Measurements from ENCODE around the gene S100A13. TPM values are rescaled to one million over a fixed set of nuclear protein-coding genes. Genes with fewer than 3 reads are reported as not detected.

S100A13 gene
- total RNA-seq, 1 donor from 2014 or later, result 10.2 TPM

DNA sequence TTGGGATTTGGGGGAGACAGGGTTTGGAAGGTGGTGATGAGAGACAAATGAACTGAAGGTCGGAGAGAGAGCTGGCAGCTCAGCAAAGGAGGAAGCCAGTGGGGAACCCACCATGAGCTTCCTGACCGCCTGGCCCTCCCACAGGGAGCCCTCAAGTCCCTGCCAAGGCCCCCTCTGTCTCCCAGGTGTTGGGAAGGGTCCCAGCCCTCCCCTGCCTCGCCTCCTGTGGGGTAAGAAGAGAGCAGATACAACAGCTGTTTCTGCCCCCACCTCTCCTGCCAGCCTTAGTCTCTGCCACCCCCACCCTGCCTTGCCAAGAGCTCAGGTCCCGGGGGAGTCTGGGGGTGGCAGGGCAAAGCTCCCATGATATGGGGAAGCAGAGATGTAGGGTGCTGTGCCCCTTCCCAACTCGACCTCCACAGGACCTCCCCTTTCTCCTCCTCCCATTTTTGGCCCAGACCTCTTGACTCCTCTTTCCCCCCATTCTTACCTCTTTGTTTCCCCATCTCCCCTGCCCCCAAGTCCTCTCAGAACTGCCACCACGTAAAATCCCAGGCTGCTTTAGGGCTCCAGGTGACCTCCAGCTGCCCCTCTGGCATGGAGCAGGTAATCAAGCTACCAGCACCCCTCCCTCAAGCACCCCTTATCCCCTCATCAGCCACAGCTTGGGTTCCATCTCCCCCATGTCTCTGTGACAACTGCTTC, 1.5 kb upstream of the S100A13 start:
- DNase-seq (ENCODE audit: low spot score) (no peak), ATAC-seq (no peak)

DNA sequence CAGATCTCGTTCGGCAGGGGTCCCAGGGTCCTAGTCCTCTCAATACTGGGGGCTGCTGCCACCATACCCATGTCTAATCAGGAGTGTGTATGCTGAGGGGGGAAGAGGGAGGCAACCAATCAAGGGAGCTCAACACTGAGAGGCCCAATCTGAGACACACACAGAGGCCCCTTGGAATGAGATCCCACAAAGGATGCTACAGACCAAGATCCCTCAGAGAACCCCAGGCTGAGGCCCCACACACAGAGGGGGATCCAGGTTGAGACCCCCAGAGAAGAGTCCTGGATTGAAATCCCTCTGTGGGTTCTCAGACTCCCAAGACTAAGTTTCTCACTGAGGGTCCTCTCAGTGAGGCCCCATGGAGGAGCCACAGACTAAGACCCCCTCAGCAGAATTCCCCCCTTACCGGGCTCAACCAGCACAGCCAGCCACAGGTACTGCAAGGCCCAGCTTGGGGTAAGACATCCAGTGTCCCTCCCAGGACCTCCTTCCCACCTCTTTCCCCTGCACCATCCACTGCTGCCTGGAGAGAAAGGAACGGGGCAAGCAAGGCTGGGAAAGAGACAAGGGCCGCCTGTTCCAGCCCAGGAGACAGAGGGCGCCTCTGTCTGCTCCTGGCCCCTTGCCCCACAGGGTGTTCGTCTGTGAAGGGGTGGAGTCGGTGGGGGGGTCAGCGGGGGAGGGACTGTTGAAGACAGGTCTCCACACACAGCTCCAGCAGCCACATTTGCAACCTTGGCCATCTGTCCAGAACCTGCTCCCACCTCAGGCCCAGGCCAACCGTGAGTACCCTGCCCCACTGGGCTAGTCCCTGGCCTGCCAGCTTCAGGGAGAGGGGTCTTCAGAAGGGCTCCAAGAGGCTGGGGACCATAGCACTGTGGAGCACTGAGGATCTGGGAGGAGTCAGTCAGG, 666 bp upstream of the S100A13 start, which contains the start of gene S100A1:
S100A1 (plus strand) TSS at position 720 of the 912 bp plus-strand sequence. CDS start 2,088 bp downstream, outside the sequence.
- ATAC-seq, result peak; percentile 15
- no peak for DNase-seq (ENCODE audit: low spot score)

DNA sequence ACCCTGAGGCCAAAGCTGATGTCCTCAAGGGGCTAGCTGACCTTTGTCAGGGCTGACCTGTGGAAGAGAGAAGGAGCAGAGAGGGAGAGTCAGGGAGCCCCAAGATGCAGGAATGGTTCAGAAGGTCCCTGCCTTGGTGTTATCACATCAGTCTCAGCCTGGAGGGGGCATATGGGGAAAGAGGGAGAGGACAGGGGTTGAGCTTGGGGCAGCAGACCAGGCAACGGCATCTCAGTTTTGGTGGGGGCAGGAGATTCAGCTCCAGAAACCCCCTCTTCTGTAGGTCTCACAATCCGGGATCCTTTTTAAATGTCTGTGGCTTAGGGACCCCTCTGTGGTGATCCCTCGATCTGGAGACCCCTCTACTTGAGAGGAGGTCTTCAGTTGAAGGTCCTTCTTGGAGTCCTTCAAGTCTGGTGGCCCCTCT, 815 bp downstream of the S100A13 start:
- no peak for DNase-seq (ENCODE audit: low spot score)
- no peak for ATAC-seq

GRCh38 chr1:153624965-153625611, 2.2 kb downstream of the S100A13 start:
- DNase-seq (ENCODE audit: low spot score) (no peak), ATAC-seq (no peak)

DNA sequence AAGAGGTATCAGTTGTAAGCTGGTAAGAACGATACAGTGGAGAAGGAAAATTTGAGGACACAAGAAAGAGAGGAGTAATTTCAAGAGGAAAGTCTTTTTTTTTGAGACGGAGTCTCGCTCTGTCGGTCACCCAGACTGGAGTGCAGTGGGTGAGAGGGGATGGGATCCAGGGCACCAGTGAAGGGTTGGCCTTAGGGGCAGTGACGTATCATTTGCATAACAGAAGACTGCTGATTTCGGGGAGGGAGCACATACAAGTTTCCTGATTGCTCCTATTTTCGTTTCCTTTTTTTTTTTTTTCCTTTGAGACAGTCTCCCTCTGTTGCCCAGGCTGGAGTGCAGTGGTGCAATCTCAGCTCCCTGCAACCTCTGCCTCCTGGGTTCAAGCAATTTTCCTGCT, 4.2 kb downstream of the S100A13 start:
- ATAC-seq (peak; percentile 22), DNase-seq (ENCODE audit: low spot score) (no peak)

GRCh38 chr1:153619171-153619570, 8.1 kb downstream of the S100A13 start:
- ATAC-seq, result no peak
- DNase-seq (ENCODE audit: low spot score), result no peak

- ATAC-seq, result peak; percentile 67
- peak; percentile 81 for DNase-seq (ENCODE audit: low spot score)
Observed at GRCh38 chr1:153617663-153618062, 9.6 kb downstream of the S100A13 start.

DNA sequence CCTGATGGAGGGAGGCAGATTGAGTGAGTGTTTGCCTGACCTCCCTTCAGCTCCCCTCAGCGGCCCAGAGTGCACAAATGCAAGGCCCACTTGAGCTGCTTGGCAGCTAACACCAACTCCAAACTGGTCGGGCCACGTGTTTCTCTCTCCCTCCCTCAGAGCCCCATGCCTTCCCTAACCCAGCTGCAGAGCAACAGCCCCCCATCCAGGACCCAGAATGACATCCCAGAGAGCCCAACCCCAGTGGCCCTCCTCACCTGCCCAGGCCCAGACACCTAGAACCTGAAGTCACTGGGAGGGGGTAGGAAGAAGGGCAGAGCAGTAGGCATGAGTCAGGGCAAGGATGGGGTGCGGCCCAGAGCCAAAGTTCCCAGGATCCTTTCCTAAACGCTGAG, 10.4 kb downstream of the S100A13 start:
- ATAC-seq (no peak), DNase-seq (ENCODE audit: low spot score) (no peak)

GRCh38 chr1:153616144-153616916, 11.0 kb downstream of the S100A13 start, which contains the start of gene S100A14:
Gene S100A14 (minus strand): TSS chr1:153616325. CDS start chr1:153615858, 467 bp downstream.
- peak; percentile 89 for DNase-seq (ENCODE audit: low spot score)
- ATAC-seq, result peak; percentile 75

DNA sequence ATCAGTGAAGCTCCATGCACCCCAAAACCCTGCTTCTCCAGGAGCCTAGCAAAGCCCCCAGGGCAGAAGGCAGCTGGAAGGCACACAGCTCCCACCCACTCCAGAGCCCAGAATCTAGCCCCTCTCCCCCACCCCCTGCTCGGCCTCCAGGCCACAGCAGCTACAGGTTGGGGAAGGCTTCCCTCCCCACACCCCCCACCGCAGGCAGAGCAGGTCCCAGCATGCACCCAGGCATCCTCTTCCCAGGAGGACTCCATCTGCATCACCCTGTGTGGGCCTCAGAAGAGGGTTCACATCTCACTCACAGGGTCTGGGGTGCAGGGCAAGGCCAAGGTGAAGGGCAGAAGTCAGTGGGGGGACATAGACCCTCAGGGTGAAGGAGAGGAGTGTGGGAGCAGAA, 11.9 kb downstream of the S100A13 start:
- DNase-seq (ENCODE audit: low spot score) (no peak), ATAC-seq (no peak)

- DNase-seq (ENCODE audit: low spot score), result no peak
- no peak for ATAC-seq
Observed at GRCh38 chr1:153614906-153615305, 12.4 kb downstream of the S100A13 start.

DNA sequence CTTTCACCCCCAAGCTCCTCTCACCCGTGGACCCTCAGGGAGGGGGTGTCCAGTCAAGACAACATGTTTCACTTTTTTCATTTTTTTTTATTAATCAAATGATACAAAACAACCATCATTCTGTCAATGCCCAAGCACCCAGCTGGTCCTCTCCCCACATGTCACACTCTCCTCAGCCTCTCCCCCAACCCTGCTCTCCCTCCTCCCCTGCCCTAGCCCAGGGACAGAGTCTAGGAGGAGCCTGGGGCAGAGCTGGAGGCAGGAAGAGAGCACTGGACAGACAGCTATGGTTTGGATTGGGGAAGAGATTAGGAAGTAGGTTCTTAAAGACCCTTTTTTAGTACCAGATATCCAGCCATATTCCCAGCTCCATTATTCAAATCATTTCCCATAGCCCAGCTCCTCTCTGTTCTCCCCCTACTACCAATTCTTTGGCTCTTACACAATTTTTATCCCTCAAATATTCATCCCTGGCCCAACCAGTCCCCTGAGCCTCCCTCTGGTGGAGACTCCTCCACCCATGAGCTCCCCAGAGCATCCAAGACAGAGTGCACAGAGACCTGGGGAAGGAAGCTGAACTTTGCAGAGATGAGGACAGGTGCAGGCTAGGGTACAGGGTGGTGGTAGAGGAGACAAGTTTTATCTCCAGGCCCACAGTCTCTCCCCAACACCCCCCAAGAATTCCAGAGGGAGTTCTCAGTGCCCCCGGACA, 13.0 kb downstream of the S100A13 start:
- DNase-seq (ENCODE audit: low spot score) (no peak), ATAC-seq (no peak)

- no peak for DNase-seq (ENCODE audit: low spot score)
- no peak for ATAC-seq
Observed at GRCh38 chr1:153613406-153613805, 13.9 kb downstream of the S100A13 start.

GRCh38 chr1:153612755-153613331, 14.5 kb downstream of the S100A13 start, which contains the start of gene S100A16:
Gene S100A16 (minus strand): TSS chr1:153613137. CDS start chr1:153608151, 4,986 bp downstream.
- DNase-seq (ENCODE audit: low spot score) (peak; percentile 87), ATAC-seq (peak; percentile 67)

GRCh38 chr1:153612111-153612754, 15.1 kb downstream of the S100A13 start:
- DNase-seq (ENCODE audit: low spot score) (no peak), ATAC-seq (no peak)

DNA sequence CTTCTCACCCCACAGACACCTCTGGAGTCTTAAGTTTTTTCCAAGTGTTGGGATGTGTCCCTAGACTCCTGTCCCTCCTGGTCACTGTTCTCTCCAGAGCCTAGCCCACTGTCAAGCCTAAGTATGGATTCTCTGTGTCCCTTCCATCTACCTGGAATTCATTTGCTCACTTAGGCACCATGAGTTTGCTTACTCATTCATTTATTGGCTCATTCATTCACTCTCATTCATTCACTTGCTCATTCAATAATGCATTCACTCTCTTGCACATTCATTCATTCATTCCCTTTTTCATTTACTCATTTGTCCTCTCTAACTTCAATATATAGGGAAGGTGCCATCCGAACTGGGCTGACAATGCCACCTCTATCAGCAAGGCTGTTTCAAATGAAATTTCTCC, 15.9 kb downstream of the S100A13 start:
- ATAC-seq (no peak), DNase-seq (ENCODE audit: low spot score) (no peak)

DNA sequence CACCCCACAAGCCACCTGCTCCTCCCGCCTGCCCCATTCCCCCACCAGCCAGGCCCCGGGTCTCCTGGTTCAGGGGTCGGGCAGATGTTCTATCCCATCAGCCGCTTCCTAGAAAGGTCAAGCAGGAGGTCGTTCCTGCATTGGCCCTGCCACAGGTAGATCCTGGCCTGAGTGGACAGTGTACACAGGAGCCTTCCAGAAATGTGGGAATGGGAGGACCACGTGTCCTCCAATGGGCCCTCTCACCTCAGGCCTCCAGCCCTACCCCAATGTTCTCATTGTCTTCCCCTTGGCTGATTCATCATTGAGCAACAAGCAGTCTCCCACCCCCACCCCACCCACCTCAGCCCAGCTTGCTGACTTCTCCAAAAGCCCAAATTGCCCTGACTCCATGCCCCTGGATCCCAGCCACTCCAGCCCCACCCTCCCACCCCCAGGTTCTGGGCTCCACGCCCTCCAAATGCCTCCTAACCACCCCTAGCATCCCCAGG, 16.4 kb downstream of the S100A13 start:
- ATAC-seq (no peak), DNase-seq (ENCODE audit: low spot score) (no peak)

- DNase-seq (ENCODE audit: low spot score), result no peak
Observed at GRCh38 chr1:153610334-153610733, 17.0 kb downstream of the S100A13 start.

DNA sequence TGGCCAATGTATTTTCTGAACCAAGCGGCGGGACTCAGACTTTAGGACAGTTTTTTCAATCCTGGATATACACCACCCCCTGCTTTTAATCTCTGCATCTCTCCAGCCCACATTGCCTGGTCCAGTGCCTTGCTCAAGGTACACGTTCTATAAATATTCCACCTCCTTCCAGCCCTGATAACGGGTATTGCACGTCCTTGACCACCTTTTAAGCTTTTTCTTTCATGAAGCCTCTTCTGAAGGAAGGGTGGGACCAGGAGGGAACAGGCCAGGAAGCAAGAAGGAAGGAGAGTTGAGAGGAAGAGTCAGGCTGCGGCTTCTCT, 17.8 kb downstream of the S100A13 start:
- DNase-seq (ENCODE audit: low spot score), result no peak

More at GRCh38 chr1:153610334-153610733, 17.0 kb downstream of the S100A13 start:
- ATAC-seq, result no peak

More for the DNA sequence above, 17.8 kb downstream of the S100A13 start:
- no peak for ATAC-seq

Measured in left lobe of liver (tissue), 2 donors.